PC-9 (cell line): ENCODE results near the gene NCR3LG1. TPM values are rescaled to one million over a fixed set of nuclear protein-coding genes. Genes with fewer than 3 reads are reported as not detected.

ENCODE experiments used
- BruUV-seq: library from RNA; stranded (reverse); fragments of 400-500 nt; replicated peaks from 2 replicates; lab custom pipeline; 2021; lab: Mats Ljungman, UMichigan
- CTCF ChIA-PET: fragments of 300-600 bp; sonication (Branson Sonifier 250); formaldehyde crosslinking; loops from one replicate; lab custom pipeline; 2022; ENCODE audit warnings: antibody characterized with exemption; lab: Charles Lee
- POLR2A ChIA-PET: fragments of 300-600 bp; sonication (Branson Sonifier 250); formaldehyde crosslinking; loops from one replicate; lab custom pipeline; 2022; ENCODE audit warnings: antibody characterized with exemption; ENCODE audit not compliant: unreplicated experiment; lab: Charles Lee
- DNase-seq, 2 experiments: peaks; one replicate each; pipeline versions ENCODE4 v3.0.0 to v3.0.0-alpha.2; 2015 to 2022; ENCODE audit warnings: mixed read lengths in 1 of 2
- H2AFZ ChIP-seq: fragments of 200-600 bp; sonication (generic); 2 replicates; pipeline ENCODE4 v1.8.1; 2017; ENCODE audit warnings: antibody characterized with exemption
- H3F3A ChIP-seq: fragments of 200-600 bp; sonication (generic); 2 replicates; pipeline ENCODE4 v1.8.1; 2017; ENCODE audit warnings: antibody characterized with exemption, mild to moderate bottlenecking, low read depth; ENCODE audit not compliant: insufficient read depth
- H3K27ac ChIP-seq: fragments of 200-600 bp; sonication (generic); 2 replicates; pipeline ENCODE4 v1.6.1; 2016; ENCODE audit warnings: mixed run types
- H3K27me3 ChIP-seq: fragments of 200-600 bp; sonication (generic); 2 replicates; pipeline ENCODE4 v1.6.1; 2016; ENCODE audit warnings: low read depth, mixed run types; ENCODE audit not compliant: insufficient read depth
- H3K36me3 ChIP-seq: fragments of 200-600 bp; sonication (generic); 2 replicates; pipeline ENCODE4 v1.6.1; 2016; ENCODE audit warnings: low read depth, mixed run types
- H3K4me1 ChIP-seq: fragments of 200-600 bp; sonication (generic); replicated peaks from 2 replicates; pipeline ENCODE4 v1.6.1; 2016; ENCODE audit warnings: mixed run types; ENCODE audit not compliant: insufficient read depth
- H3K4me2 ChIP-seq: fragments of 200-600 bp; sonication (generic); 2 replicates; pipeline ENCODE4 v1.6.1; 2017; ENCODE audit warnings: mixed run types
- H3K4me3 ChIP-seq: fragments of 200-600 bp; sonication (generic); 2 replicates; pipeline ENCODE4 v1.6.1; 2016; ENCODE audit warnings: mixed run types
- H3K79me2 ChIP-seq: fragments of 200-600 bp; sonication (generic); 2 replicates; pipeline ENCODE4 v1.6.1; 2017; ENCODE audit warnings: low read depth, mixed run types
- H3K9me2 ChIP-seq: fragments of 200-600 bp; sonication (generic); 2 replicates; pipeline ENCODE4 v1.8.1; 2017; ENCODE audit warnings: mild to moderate bottlenecking; ENCODE audit not compliant: insufficient read depth
- H3K9me3 ChIP-seq: fragments of 200-600 bp; sonication (generic); 2 replicates; pipeline ENCODE4 v1.8.1; 2016; ENCODE audit warnings: low read depth; ENCODE audit not compliant: insufficient read depth
- H4K20me1 ChIP-seq: fragments of 200-600 bp; sonication (generic); 2 replicates; pipeline ENCODE4 v1.8.1; 2017; ENCODE audit not compliant: insufficient read depth
- EZH2 ChIP-seq: fragments of 200-600 bp; sonication (generic); IDR thresholded peaks from 2 replicates; pipeline ENCODE4 v1.8.0; 2017; ENCODE audit warnings: antibody characterized with exemption, low read depth
- intact Hi-C: fragments of 100-400 bp; cut with micrococcal nuclease; formaldehyde crosslinking; loops from one replicate; pipeline ENCODE4 v1.10.0; 2022; ENCODE audit not compliant: unreplicated experiment
- total RNA-seq: library from RNA; stranded (reverse); gene quantifications from 2 replicates; pipeline ENCODE4 v1.2.3, GENCODE V29; 2021
- TF ChIP-seq, protein P1 (sequence below): fragments of 200-600 bp; sonication (generic); conservative IDR thresholded peaks from 2 replicates; pipeline ENCODE4 v1.6.1; 2017; ENCODE audit warnings: mixed run types, antibody characterized with exemption, mild to moderate bottlenecking, moderate library complexity

Gene NCR3LG1
- total RNA-seq, 1 experiment from 2014 or later: 0.33 TPM

DNA sequence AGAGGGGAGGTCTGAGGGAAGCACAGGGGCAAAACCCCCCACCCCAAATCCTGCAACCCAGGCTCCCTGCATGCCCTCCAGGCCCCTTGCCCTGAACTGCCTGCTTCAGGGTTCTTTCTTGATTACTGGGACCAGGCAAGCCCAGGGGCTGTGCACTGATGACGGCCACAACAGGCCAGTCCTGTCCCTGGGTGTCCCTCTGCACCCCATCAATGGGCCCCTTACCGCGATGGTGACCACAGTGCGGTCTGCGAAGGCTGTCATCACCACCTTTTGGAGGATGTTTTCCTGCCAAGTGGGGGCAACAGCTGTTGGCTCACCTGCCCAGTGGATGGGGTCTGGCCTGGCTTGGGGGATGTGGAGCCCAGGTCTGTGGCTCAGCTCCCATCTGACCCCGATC is 41.9 kb downstream of the NCR3LG1 start:
- Histone ChIP-seq H3K79me2 (no peaks in the 10 kb centered on the region), H3K9me3 (no peaks in the 10 kb centered on the region), H2AFZ (no peak overlapping the region), H4K20me1 (no peaks in the 10 kb centered on the region; the same call in 1 of the 2 replicates), H3F3A (0 out of 2 replicates have a peak, but pooled peaks cover 5% of the 10 kb centered on the region), H3K4me1 (no peaks in the 10 kb centered on the region), H3K4me3 (no peak overlapping the region), H3K9me2 (no peaks in the 10 kb centered on the region), H3K27me3 (peaks cover 22% of the 10 kb centered on the region), H3K4me2 (no peak overlapping the region), H3K27ac (no peak overlapping the region), H3K36me3 (no peaks in the 10 kb centered on the region)
- ChIA-PET POLR2A (no interaction called here), CTCF (no interaction called here)
- DNase-seq: no peak
- intact Hi-C loops: no loop called here
- BruUV-seq: no TSS peak
- TF ChIP-seq, protein P1, sequence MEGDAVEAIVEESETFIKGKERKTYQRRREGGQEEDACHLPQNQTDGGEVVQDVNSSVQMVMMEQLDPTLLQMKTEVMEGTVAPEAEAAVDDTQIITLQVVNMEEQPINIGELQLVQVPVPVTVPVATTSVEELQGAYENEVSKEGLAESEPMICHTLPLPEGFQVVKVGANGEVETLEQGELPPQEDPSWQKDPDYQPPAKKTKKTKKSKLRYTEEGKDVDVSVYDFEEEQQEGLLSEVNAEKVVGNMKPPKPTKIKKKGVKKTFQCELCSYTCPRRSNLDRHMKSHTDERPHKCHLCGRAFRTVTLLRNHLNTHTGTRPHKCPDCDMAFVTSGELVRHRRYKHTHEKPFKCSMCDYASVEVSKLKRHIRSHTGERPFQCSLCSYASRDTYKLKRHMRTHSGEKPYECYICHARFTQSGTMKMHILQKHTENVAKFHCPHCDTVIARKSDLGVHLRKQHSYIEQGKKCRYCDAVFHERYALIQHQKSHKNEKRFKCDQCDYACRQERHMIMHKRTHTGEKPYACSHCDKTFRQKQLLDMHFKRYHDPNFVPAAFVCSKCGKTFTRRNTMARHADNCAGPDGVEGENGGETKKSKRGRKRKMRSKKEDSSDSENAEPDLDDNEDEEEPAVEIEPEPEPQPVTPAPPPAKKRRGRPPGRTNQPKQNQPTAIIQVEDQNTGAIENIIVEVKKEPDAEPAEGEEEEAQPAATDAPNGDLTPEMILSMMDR: no peak
- no peak for TF ChIP-seq EZH2

- Histone ChIP-seq H3K79me2 (no peaks in the 10 kb centered on the region), H3K27me3 (peaks cover 26% of the 10 kb centered on the region), H3K9me2 (no peaks in the 10 kb centered on the region), H3K4me2 (no peak overlapping the region), H3K9me3 (no peaks in the 10 kb centered on the region), H3K36me3 (no peaks in the 10 kb centered on the region), H3K4me1 (no peaks in the 10 kb centered on the region), H3K4me3 (no peak overlapping the region), H3K27ac (no peak overlapping the region), H2AFZ (no peak overlapping the region), H3F3A (0 out of 2 replicates have a peak, but pooled peaks cover 4% of the 10 kb centered on the region), H4K20me1 (no peaks in the 10 kb centered on the region; the same call in 1 of the 2 replicates)
- BruUV-seq: no TSS peak
- intact Hi-C loops: no loop called here
- no peak for DNase-seq
- TF ChIP-seq, protein P1: no peak
- no peak for TF ChIP-seq EZH2
- ChIA-PET CTCF (no interaction called here), POLR2A (no interaction called here)
Observed at GRCh38 chr11:17394743-17395390, 43.3 kb downstream of the NCR3LG1 start.

GRCh38 chr11:17395554-17395961 is 44.0 kb downstream of the NCR3LG1 start:
- H3K79me2 ChIP-seq: no peaks in the 10 kb centered on the region
- ChIA-PET CTCF (no interaction called here), POLR2A (no interaction called here)
- H2AFZ ChIP-seq: no peak overlapping the region
- H3K4me2 ChIP-seq: no peak overlapping the region
- H3K4me3 ChIP-seq: no peak overlapping the region
- intact Hi-C loops: no loop called here
- BruUV-seq: no TSS peak
- peaks cover 26% of the 10 kb centered on the region for H3K27me3 ChIP-seq
- no peaks in the 10 kb centered on the region; the same call in 1 of the 2 replicates for H4K20me1 ChIP-seq
- DNase-seq: no peak
- H3F3A ChIP-seq: no peaks in the 10 kb centered on the region
- H3K9me2 ChIP-seq: no peaks in the 10 kb centered on the region
- H3K27ac ChIP-seq: no peak overlapping the region
- H3K9me3 ChIP-seq: no peaks in the 10 kb centered on the region
- no peaks in the 10 kb centered on the region for H3K4me1 ChIP-seq
- no peaks in the 10 kb centered on the region for H3K36me3 ChIP-seq
- TF ChIP-seq, protein P1: no peak
- TF ChIP-seq EZH2: no peak
